ENCODE results near the gene LRGUK. TPM values are rescaled to one million over a fixed set of nuclear protein-coding genes. Genes with fewer than 3 reads are reported as not detected.

LRGUK gene
- total and polyA plus RNA-seq, 2 experiments from 2014 or later = 2.4 to 7.1 TPM

DNA sequence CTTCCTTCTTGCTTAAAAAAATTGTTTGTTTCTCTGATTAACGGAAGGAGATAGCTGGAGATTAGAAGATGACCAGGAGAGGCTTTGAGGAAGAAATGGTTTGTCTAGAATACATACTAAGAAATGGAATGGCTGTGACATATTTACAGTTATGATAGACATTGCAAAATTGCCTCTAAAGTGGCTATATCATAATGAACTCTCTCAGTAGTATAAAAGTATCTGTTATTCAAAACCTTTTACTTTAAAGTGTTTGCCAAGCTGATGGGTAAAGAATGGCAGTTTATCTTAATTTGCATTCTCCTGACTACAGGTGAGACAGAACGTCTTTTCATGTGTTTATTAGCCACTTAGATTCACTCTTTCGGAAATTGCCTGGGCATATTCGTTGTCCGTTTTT is 28.7 kb downstream of the LRGUK start:
- H3K4me3 Mint-ChIP-seq = no peak overlapping the region
- ATAC-seq (no peak), DNase-seq (ENCODE audit: low spot score) (no peak)
- H3K79me2 ChIP-seq (replicated peaks; ENCODE audit: insufficient read depth) = no peaks in the 10 kb centered on the region
- no peak overlapping the region for H2AFZ ChIP-seq
- TF ChIP-seq EZH2phosphoT487 (IDR thresholded peaks at IDR 0.05; ENCODE audit: unreplicated experiment) = no peak
- TF ChIP-seq EZH2 (IDR thresholded peaks at IDR 0.05; ENCODE audit: low read depth, unreplicated experiment) = no peak
- no peak for TF ChIP-seq POLR2AphosphoS5 (IDR thresholded peaks at IDR 0.05; ENCODE audit: low read depth)
- TF ChIP-seq, protein P1, sequence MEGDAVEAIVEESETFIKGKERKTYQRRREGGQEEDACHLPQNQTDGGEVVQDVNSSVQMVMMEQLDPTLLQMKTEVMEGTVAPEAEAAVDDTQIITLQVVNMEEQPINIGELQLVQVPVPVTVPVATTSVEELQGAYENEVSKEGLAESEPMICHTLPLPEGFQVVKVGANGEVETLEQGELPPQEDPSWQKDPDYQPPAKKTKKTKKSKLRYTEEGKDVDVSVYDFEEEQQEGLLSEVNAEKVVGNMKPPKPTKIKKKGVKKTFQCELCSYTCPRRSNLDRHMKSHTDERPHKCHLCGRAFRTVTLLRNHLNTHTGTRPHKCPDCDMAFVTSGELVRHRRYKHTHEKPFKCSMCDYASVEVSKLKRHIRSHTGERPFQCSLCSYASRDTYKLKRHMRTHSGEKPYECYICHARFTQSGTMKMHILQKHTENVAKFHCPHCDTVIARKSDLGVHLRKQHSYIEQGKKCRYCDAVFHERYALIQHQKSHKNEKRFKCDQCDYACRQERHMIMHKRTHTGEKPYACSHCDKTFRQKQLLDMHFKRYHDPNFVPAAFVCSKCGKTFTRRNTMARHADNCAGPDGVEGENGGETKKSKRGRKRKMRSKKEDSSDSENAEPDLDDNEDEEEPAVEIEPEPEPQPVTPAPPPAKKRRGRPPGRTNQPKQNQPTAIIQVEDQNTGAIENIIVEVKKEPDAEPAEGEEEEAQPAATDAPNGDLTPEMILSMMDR (conservative IDR thresholded peaks at IDR 0.05; ENCODE audit: low read depth in 2 of 2) = no peak
- H3K27me3 ChIP-seq (ENCODE audit: insufficient read depth) = no peaks in the 10 kb centered on the region
- no peaks in the 10 kb centered on the region; the same call in 2 of the 3 replicates for H3K9me3 Mint-ChIP-seq
- no peaks in the 10 kb centered on the region for H3K9me2 ChIP-seq (ENCODE audit: insufficient read depth)
- H3K4me1 Mint-ChIP-seq = peaks cover 36% of the 10 kb centered on the region
- peaks cover 34% of the 10 kb centered on the region for H3K4me1 ChIP-seq (ENCODE audit: insufficient read depth)
- H3K36me3 Mint-ChIP-seq (ENCODE audit: low read depth) = peaks cover 3% of the 10 kb centered on the region; the same call in 1 of the 3 replicates
- no peaks in the 10 kb centered on the region for H3K27me3 Mint-ChIP-seq (ENCODE audit: insufficient read depth, low read depth, poor library complexity)
- no peak overlapping the region for H3K27ac ChIP-seq (ENCODE audit: low read depth)
- no peaks in the 10 kb centered on the region; the same call in 1 of the 2 replicates for H3K36me3 ChIP-seq (ENCODE audit: insufficient read depth)
- no peaks in the 10 kb centered on the region for H3F3A ChIP-seq (replicated peaks; ENCODE audit: low read depth)
- no peak overlapping the region for H3K27ac Mint-ChIP-seq
- no peaks in the 10 kb centered on the region for H4K20me1 ChIP-seq (replicated peaks; ENCODE audit: insufficient read depth)
- peak overlapping the region; percentile 25; the same call in 1 of the 2 replicates for H3K4me2 ChIP-seq
- no peak overlapping the region for H3K4me3 ChIP-seq

DNA sequence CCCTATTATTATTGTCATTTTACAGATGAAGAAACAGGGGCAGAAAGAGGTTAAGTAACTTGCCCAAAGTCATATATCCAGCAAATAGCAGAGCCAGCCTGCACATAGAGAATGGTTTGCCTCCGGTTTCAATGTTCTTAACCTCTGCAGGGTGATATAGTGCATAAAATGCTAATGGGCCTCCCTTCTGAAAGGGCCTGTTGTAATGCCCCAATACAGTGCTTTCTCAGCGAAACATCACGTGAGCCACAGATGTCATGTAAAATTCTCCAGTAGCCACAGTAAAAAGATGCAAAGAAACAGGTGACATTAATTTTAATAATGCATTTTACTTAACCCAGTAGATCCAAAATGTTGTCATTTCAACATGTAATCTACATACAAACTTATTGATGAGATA is 38.1 kb downstream of the LRGUK start:
- no peaks in the 10 kb centered on the region for H3K9me2 ChIP-seq (ENCODE audit: insufficient read depth)
- Mint-ChIP-seq H3K4me1 (no peaks in the 10 kb centered on the region), H3K4me3 (no peak overlapping the region), H3K27me3 (ENCODE audit: insufficient read depth, low read depth, poor library complexity) (no peaks in the 10 kb centered on the region), H3K36me3 (ENCODE audit: low read depth) (peaks cover 2% of the 10 kb centered on the region; the same call in 1 of the 3 replicates), H3K9me3 (no peaks in the 10 kb centered on the region), H3K27ac (no peak overlapping the region)
- H4K20me1 ChIP-seq (replicated peaks; ENCODE audit: insufficient read depth) = no peaks in the 10 kb centered on the region
- peaks cover 5% of the 10 kb centered on the region; the same call in 1 of the 2 replicates for H3K36me3 ChIP-seq (ENCODE audit: insufficient read depth)
- no peak overlapping the region for H2AFZ ChIP-seq
- no peaks in the 10 kb centered on the region for H3K79me2 ChIP-seq (replicated peaks; ENCODE audit: insufficient read depth)
- DNase-seq (ENCODE audit: low spot score) = no peak
- H3K27me3 ChIP-seq (ENCODE audit: insufficient read depth) = no peaks in the 10 kb centered on the region
- no peak overlapping the region for H3K4me3 ChIP-seq
- H3K4me1 ChIP-seq (ENCODE audit: insufficient read depth) = no peaks in the 10 kb centered on the region
- H3F3A ChIP-seq (replicated peaks; ENCODE audit: low read depth) = no peaks in the 10 kb centered on the region
- no peak for ATAC-seq
- no peak overlapping the region for H3K27ac ChIP-seq (ENCODE audit: low read depth)
- no peak overlapping the region for H3K4me2 ChIP-seq
- TF ChIP-seq POLR2AphosphoS5 (IDR thresholded peaks at IDR 0.05; ENCODE audit: low read depth) (no peak), STAT1 (IDR thresholded peaks at IDR 0.05; ENCODE audit: unreplicated experiment) (no peak)
- TF ChIP-seq, protein P2, sequence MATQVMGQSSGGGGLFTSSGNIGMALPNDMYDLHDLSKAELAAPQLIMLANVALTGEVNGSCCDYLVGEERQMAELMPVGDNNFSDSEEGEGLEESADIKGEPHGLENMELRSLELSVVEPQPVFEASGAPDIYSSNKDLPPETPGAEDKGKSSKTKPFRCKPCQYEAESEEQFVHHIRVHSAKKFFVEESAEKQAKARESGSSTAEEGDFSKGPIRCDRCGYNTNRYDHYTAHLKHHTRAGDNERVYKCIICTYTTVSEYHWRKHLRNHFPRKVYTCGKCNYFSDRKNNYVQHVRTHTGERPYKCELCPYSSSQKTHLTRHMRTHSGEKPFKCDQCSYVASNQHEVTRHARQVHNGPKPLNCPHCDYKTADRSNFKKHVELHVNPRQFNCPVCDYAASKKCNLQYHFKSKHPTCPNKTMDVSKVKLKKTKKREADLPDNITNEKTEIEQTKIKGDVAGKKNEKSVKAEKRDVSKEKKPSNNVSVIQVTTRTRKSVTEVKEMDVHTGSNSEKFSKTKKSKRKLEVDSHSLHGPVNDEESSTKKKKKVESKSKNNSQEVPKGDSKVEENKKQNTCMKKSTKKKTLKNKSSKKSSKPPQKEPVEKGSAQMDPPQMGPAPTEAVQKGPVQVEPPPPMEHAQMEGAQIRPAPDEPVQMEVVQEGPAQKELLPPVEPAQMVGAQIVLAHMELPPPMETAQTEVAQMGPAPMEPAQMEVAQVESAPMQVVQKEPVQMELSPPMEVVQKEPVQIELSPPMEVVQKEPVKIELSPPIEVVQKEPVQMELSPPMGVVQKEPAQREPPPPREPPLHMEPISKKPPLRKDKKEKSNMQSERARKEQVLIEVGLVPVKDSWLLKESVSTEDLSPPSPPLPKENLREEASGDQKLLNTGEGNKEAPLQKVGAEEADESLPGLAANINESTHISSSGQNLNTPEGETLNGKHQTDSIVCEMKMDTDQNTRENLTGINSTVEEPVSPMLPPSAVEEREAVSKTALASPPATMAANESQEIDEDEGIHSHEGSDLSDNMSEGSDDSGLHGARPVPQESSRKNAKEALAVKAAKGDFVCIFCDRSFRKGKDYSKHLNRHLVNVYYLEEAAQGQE (IDR thresholded peaks at IDR 0.05; ENCODE audit: unreplicated experiment) = no peak
- TF ChIP-seq, protein P1 (conservative IDR thresholded peaks at IDR 0.05; ENCODE audit: low read depth in 2 of 2) = no peak
- TF ChIP-seq, protein P3, sequence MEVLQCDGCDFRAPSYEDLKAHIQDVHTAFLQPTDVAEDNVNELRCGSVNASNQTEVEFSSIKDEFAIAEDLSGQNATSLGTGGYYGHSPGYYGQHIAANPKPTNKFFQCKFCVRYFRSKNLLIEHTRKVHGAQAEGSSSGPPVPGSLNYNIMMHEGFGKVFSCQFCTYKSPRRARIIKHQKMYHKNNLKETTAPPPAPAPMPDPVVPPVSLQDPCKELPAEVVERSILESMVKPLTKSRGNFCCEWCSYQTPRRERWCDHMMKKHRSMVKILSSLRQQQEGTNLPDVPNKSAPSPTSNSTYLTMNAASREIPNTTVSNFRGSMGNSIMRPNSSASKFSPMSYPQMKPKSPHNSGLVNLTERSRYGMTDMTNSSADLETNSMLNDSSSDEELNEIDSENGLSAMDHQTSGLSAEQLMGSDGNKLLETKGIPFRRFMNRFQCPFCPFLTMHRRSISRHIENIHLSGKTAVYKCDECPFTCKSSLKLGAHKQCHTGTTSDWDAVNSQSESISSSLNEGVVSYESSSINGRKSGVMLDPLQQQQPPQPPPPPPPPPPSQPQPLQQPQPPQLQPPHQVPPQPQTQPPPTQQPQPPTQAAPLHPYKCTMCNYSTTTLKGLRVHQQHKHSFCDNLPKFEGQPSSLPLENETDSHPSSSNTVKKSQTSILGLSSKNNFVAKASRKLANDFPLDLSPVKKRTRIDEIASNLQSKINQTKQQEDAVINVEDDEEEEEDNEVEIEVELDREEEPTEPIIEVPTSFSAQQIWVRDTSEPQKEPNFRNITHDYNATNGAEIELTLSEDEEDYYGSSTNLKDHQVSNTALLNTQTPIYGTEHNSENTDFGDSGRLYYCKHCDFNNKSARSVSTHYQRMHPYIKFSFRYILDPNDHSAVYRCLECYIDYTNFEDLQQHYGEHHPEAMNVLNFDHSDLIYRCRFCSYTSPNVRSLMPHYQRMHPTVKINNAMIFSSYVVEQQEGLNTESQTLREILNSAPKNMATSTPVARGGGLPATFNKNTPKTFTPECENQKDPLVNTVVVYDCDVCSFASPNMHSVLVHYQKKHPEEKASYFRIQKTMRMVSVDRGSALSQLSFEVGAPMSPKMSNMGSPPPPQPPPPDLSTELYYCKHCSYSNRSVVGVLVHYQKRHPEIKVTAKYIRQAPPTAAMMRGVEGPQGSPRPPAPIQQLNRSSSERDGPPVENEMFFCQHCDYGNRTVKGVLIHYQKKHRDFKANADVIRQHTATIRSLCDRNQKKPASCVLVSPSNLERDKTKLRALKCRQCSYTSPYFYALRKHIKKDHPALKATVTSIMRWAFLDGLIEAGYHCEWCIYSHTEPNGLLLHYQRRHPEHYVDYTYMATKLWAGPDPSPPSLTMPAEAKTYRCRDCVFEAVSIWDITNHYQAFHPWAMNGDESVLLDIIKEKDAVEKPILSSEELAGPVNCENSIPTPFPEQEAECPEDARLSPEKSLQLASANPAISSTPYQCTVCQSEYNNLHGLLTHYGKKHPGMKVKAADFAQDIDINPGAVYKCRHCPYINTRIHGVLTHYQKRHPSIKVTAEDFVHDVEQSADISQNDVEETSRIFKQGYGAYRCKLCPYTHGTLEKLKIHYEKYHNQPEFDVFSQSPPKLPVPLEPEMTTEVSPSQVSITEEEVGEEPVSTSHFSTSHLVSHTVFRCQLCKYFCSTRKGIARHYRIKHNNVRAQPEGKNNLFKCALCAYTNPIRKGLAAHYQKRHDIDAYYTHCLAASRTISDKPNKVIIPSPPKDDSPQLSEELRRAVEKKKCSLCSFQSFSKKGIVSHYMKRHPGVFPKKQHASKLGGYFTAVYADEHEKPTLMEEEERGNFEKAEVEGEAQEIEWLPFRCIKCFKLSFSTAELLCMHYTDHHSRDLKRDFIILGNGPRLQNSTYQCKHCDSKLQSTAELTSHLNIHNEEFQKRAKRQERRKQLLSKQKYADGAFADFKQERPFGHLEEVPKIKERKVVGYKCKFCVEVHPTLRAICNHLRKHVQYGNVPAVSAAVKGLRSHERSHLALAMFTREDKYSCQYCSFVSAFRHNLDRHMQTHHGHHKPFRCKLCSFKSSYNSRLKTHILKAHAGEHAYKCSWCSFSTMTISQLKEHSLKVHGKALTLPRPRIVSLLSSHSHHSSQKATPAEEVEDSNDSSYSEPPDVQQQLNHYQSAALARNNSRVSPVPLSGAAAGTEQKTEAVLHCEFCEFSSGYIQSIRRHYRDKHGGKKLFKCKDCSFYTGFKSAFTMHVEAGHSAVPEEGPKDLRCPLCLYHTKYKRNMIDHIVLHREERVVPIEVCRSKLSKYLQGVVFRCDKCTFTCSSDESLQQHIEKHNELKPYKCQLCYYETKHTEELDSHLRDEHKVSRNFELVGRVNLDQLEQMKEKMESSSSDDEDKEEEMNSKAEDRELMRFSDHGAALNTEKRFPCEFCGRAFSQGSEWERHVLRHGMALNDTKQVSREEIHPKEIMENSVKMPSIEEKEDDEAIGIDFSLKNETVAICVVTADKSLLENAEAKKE (CRISPR knock-in tag; IDR thresholded peaks at IDR 0.05) = no peak
